Stimulated activated CD8-positive, alpha-beta memory T cell treated with anti-CD3 and anti-CD28 coated beads, Interleukin-15, amount 100 ng/mL, for 48 hours (primary cell): ENCODE data around the gene NCAPD3.
"Not testable (repeated sequence)": the region's sequence is repeated elsewhere in the genome, so short reads cannot be mapped to it uniquely, and the experiment has no call there.

Source experiments
- DNase-seq, 2 donors: peaks; one replicate each; pipeline ENCODE4 v3.0.0-alpha.2; 2020; ENCODE audit warnings: low read depth in 2 of 2

NCAPD3 gene

GRCh38 chr11:134223836-134224709, at the start of gene NCAPD3, which contains the start of gene VPS26B:
Gene NCAPD3 (minus strand): TSS chr11:134223967. CDS start chr11:134223926, 41 bp downstream.
Gene VPS26B (plus strand): TSS chr11:134224671. CDS start chr11:134225123, 452 bp downstream.
- DNase-seq, result peak; percentile 93

GRCh38 chr11:134273317-134273712, 49.5 kb upstream of the NCAPD3 start:
- no peak for DNase-seq

GRCh38 chr11:134272381-134273316, 48.9 kb upstream of the NCAPD3 start:
- no peak for DNase-seq

- DNase-seq, result no peak
These were observed 48.2 kb upstream of the NCAPD3 start for GRCh38 chr11:134271978-134272377.

GRCh38 chr11:134270250-134270714, 46.5 kb upstream of the NCAPD3 start:
- DNase-seq, result no peak

- DNase-seq, result no peak
These were observed 44.2 kb upstream of the NCAPD3 start for GRCh38 chr11:134267966-134268365.

GRCh38 chr11:134267461-134267860, 43.7 kb upstream of the NCAPD3 start:
- no peak for DNase-seq

- no peak for DNase-seq
These were observed 43.1 kb upstream of the NCAPD3 start for GRCh38 chr11:134266841-134267251.

GRCh38 chr11:134266440-134266839, 42.7 kb upstream of the NCAPD3 start:
- no peak for DNase-seq

- no peak for DNase-seq
These were observed 41.4 kb upstream of the NCAPD3 start for GRCh38 chr11:134264966-134265764.

GRCh38 chr11:134261626-134262488, 38.1 kb upstream of the NCAPD3 start:
- DNase-seq, result no peak

- no peak for DNase-seq
These were observed 37.2 kb upstream of the NCAPD3 start for GRCh38 chr11:134260983-134261382.

- DNase-seq, result no peak
These were observed 36.7 kb upstream of the NCAPD3 start for GRCh38 chr11:134260503-134260902.

GRCh38 chr11:134258577-134258976, 34.8 kb upstream of the NCAPD3 start:
- DNase-seq, result no peak

- no peak for DNase-seq
These were observed 33.3 kb upstream of the NCAPD3 start for GRCh38 chr11:134257101-134257500.

- DNase-seq, result not testable (repeated sequence)
These were observed 31.4 kb upstream of the NCAPD3 start for GRCh38 chr11:134255184-134255561.

- DNase-seq, result no peak
These were observed 30.8 kb upstream of the NCAPD3 start for GRCh38 chr11:134254433-134255183.

GRCh38 chr11:134253188-134253993, 29.6 kb upstream of the NCAPD3 start, which contains the start of the genes ACAD8 and THYN1:
Gene ACAD8 (plus strand): TSS chr11:134253568. CDS start chr11:134253601, 33 bp downstream.
Gene THYN1 (minus strand): TSS chr11:134253352. CDS start chr11:134252882, 470 bp downstream.
- DNase-seq, result peak; percentile 95
